Tibial nerve (tissue), 4 donors: ENCODE data around the gene APBA3.

Source experiments
- EP300 ChIP-seq, 2 donors: sonication (generic); formaldehyde crosslinking; IDR thresholded peaks; one replicate each; pipeline ENCODE4 v1.6.1; 2017; ENCODE audit warnings: antibody characterized with exemption in 2 of 2, mild to moderate bottlenecking in 1 of 2
- POLR2A ChIP-seq, 2 donors: fragments of 450-650 bp; IDR thresholded peaks; one replicate each; pipeline ENCODE4 v1.6.1; 2017; ENCODE audit warnings: antibody characterized with exemption in 2 of 2, mild to moderate bottlenecking in 2 of 2, moderate library complexity in 2 of 2
- TF ChIP-seq, protein P1 (sequence below), 5 experiments: fragments of 200-600 bp in 3 of 5; fragments of 450-650 bp in 2 of 5; sonication (generic) in 3 of 5; IDR thresholded peaks; one replicate each; pipeline ENCODE4 v1.5.1; 2016 to 2019; ENCODE audit warnings: antibody characterized with exemption in 5 of 5, mild to moderate bottlenecking in 3 of 5, moderate library complexity in 2 of 5

DNA sequence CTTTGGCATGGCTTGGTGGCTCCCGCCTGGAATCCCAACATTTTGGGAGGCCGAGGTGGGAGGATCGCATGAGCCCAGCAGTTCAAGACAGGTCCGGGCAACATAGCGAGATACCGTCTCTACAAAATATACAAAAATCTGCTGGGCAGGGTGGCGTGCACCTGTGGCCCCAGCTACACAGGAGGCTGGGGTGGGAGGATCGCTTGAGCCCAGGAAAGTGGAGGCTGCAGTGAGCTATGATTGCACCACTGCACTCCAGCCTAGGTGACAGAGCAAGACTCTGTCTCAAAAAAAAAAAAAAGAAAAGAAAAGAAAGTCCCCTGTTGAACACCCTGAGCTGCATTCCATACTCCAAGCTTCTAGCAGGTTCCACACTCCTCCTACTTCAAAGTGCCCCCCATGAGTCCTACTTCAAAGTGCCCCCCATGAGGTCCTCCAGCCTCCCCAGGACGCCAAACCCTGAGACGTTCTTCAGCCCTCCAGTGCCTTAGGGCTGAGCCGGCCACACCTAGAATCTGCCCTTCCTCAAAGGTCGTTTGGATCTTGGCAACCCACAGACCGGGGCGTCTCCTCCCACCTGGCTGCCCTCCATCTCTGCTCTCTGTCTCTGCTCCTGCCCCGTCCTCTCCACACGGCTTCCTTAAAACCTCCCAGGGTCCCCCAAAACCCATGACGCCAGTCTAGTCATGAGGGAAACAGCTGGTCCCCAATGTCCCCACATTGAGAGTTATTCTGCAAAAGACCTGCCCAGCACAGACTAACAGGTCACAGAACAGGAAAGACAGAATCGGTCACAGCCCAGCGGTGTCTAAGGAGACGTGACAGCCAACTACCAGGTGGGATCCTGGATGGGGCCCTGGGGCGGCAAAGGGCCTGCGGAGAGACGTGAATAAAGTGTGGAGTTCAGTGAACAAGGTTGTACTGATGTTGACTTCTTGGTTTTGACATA, 48.6 kb downstream of the APBA3 start:
- TF ChIP-seq POLR2A (IDR thresholded peaks at IDR 0.05) (no peak), EP300 (IDR thresholded peaks at IDR 0.05) (no peak)
- TF ChIP-seq, protein P1, sequence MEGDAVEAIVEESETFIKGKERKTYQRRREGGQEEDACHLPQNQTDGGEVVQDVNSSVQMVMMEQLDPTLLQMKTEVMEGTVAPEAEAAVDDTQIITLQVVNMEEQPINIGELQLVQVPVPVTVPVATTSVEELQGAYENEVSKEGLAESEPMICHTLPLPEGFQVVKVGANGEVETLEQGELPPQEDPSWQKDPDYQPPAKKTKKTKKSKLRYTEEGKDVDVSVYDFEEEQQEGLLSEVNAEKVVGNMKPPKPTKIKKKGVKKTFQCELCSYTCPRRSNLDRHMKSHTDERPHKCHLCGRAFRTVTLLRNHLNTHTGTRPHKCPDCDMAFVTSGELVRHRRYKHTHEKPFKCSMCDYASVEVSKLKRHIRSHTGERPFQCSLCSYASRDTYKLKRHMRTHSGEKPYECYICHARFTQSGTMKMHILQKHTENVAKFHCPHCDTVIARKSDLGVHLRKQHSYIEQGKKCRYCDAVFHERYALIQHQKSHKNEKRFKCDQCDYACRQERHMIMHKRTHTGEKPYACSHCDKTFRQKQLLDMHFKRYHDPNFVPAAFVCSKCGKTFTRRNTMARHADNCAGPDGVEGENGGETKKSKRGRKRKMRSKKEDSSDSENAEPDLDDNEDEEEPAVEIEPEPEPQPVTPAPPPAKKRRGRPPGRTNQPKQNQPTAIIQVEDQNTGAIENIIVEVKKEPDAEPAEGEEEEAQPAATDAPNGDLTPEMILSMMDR (IDR thresholded peaks at IDR 0.05) = no peak
